GM19239 (cell line): ENCODE measurements around the gene MTERF1.

Source experiments
- DNase-seq: peaks from one replicate; pipeline ENCODE4 v3.0.0; 2011; ENCODE audit warnings: low spot score; ENCODE audit not compliant: insufficient read length
- FAIRE-seq: peaks from 2 replicates; lab custom pipeline; 2011; peaks lifted over from hg19 to GRCh38; lab: Jason Lieb, UNC

The MTERF1 gene

DNA sequence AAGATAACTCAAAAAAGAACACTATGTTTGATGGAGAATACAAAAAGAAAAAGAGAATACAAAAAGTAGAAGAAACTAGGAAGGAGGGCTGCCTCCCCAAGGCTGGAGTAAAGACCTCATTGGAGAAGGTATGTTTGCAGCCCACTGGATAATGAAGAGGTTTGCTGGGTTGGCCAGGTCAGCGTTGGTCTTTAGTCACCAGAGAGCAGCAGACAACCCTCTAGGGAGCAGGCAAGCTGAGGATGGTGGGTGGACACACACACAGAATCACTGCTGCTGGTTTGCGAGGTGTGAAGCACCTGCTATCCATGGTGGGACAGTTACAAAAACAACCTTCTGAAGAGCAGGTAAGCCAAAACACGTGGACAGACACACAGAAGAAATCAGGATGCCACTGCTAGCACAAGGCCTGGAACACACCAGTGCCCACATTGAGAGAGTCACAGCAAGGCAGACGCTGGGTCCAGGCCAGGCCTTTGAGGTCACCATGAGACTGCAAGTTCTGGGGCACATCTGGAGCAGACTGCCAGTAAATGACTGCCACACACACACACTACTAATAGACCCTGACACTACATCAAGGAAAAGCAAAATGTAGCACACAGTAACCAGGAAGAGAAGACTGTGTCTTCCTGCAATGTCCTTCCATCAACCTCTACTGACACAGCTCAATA is 43.0 kb downstream of the MTERF1 start:
- no peak for FAIRE-seq
- no peak for DNase-seq

DNA sequence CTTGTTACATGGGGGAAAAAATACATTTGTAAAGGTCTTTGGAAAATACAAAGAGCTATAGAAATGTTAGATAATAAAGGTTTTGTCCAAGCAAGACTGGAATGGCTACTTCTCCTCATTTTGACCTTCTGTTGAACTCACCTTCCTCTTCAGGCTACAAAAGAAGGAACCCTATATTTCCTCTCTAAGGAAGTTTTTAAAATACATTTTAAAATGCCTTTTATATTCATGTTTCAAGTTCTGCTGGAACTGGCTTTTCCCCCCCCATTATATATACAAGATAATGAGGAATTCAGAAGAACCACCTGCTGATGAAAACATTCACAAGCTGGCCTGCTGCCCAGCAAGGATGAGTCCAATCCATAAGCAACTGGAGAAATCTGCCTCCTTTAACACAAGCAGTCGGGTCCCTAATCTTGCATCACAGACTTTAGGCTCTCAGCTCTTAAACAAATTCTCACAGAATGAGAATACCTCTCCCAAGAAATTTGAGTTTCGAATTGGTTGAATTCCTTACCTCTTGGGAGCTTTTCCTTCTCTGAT is 44.6 kb downstream of the MTERF1 start:
- FAIRE-seq = no peak
- DNase-seq = no peak

DNA sequence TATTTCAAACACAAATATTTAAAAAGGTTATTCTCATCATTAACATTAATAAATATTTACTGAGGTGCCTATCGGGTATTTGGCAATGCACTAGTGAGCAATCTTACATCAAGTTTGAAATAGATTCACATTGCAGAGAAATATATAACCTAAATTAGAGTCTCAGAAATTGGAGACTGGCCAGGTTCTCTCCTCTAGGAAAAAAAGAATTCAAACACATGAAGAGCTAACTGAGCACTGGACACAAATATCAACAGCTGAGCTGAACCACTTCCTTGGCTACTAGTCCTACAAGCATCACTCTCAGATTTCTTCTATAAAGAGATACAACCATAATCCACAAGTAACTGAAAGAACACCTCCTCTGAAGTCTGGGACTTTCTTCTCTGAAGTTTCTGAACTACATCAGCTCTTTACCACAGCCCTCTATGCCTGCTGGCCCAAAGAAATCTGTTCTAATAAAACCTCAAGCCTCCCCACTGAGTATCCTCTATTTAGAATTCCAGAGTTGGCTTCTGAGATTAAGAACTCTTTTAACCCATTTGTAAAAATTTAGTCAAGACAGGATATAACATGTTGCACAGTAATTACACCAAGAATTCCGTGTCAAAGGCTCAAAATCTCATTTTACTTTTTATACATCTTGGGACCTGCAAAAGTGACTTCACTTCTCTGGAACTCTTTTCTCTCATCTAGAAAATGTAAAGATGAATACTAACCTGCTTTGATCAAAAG is 45.2 kb downstream of the MTERF1 start:
- DNase-seq (no peak), FAIRE-seq (no peak)

DNA sequence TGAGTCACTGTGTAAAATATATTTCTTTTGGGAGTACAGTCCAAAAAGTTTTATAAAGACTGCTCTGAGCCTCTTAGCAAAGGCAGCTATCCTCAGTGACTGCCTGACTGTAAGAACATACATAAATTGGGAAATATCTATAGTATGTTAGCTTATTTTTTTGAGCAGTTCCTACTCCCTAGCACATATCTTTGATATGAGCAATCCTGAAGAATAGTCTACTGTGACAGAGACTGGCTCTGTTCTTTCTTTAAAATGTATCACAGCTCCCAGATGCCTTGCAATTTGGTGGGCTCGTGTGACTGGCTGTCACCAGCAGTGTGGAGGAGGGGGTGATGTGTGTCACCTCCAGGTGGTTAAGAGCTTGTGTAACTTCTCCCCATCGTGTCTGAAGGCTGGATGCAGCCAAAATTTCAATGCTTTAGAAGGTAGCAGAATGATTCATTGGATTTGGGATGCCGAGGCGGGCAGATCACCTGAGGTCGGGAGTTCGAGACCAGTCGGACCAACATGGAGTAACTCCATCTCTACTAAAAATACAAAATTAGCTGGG is 47.9 kb downstream of the MTERF1 start:
- no peak for FAIRE-seq
- DNase-seq = no peak

DNA sequence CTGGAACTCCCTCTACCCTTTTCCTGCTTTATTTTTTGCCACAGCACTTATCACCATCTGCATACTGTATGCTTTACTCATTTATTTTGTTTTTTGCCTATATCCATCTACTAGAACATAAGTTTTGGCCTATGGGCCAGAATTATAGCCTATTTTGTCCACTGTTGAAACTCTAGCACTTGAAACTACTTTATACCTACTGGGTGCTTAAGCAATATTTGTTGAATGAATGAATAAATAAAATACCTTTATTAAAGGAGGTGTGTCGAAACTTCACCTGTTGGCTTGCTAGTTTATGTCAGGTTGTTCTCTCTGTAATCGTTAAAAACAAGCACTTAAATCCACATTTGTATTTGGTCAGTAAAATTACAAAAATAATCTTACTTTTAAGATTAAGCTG is 53.3 kb downstream of the MTERF1 start:
- DNase-seq (no peak), FAIRE-seq (no peak)

DNA sequence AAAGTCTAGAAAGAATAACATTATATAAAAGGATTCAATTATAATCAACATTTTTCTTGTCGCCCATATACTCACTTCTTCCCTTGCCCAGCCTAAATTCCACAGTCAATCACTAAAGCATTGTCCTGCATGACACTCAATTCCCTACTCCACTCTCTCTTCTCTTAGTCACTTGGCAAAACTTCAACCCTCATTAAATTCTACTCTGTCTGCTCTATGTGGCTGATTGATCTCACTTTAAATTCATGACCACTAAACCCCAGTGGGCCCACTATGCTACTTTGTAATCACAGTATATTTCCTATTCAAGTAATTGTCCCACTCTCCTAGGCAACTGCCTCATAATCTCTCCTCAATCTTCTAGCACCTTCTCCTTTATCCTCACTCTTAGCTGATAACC is 54.1 kb downstream of the MTERF1 start:
- FAIRE-seq (no peak), DNase-seq (no peak)

DNA sequence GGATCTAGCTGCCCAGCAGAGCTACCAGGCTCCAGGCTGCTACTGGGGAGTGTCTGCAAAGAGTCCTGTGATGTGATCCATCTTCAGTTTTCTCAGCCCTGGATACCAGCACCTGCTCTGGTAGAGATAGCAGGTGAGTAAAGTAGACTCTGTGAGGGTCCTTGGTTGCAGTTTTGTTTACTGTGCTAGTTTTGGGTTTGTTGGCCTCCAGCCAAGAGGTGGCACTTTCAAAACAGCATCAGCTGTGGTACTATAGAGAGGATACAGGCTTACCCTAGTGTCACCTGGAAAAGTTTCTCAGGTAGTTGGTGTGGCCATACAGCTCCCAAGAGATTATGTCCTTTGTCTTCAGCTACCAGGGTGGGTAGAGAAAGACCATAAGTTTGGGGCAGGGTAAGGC is 56.3 kb downstream of the MTERF1 start:
- FAIRE-seq = no peak
- DNase-seq = no peak
